ENCODE results near the gene SOX4.

The SOX4 gene

DNA sequence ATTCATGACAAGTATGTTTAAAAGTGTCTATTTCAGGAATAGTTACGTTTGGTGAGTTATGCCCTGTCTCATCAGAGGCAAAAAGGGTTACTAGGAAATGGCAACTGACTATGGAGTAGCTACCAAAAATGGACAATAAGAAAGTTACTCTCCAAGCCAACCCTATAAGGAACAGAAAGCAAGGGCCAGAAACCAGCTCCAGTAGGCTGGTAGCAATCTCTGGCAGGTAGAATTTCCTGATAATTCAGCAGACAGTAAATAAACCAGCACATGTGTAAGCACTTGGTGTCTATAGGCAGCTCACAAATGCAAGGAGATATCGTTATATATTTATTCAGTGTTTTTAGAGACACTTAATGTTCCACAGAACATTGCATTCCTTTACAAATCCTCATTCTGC, 20.3 kb downstream of the SOX4 start:
- no peak overlapping the region for H3K9ac ChIP-seq (ENCODE audit: low read depth, low read length)
- H3K36me3 ChIP-seq (ENCODE audit: insufficient read depth, low read length), result no peaks in the 10 kb centered on the region
- H3K4me1 ChIP-seq (ENCODE audit: insufficient read depth, low read length), result peaks cover 18% of the 10 kb centered on the region
- no peaks in the 10 kb centered on the region for H3K9me3 ChIP-seq (ENCODE audit: control insufficient read depth, insufficient read depth, low read length)

DNA sequence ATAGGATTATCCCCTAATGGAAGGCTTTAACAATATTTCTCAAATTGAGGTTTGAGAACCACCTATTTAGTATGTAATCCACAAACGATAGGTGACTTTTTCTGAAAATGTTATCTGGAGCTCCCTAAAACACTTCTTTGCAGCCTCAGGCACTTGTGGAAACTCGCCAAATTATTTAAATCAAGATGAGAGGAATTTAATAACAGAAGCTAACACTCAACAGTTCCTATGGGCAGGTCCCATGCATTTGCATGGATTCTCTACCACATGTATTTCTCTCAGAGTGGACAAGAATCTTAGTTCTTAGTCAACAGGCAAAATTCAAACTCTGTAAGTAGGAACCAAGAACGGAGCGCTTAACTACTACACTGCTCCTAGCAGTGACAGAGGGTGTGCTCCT, 20.7 kb downstream of the SOX4 start:
- Histone ChIP-seq H3K4me1 (ENCODE audit: insufficient read depth, low read length) (peaks cover 18% of the 10 kb centered on the region), H3K36me3 (ENCODE audit: insufficient read depth, low read length) (no peaks in the 10 kb centered on the region), H3K9ac (ENCODE audit: low read depth, low read length) (no peak overlapping the region), H3K9me3 (ENCODE audit: control insufficient read depth, insufficient read depth, low read length) (no peaks in the 10 kb centered on the region)

DNA sequence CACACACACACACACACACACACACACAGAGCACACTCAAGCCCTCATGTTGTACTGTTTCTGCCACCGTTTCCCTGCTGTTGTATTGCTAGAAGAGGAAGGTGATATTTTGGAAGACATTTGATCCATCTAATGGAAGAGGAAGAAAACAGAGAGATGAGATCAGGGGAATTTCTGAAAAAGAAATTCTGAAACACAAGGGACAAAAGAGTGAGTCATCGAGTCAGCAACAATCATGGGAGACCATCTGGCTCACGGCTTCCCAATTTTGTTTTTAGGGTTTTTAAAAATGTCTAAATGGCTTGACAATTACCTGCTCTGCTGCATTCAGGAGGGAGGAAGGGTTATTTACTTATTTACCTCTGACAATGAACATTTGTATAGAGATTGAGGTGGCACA, 22.0 kb downstream of the SOX4 start:
- Histone ChIP-seq H3K9me3 (ENCODE audit: control insufficient read depth, insufficient read depth, low read length) (no peaks in the 10 kb centered on the region), H3K9ac (ENCODE audit: low read depth, low read length) (0 out of 2 replicates have a peak overlapping the region, but pooled peaks have one; percentile 6), H3K36me3 (ENCODE audit: insufficient read depth, low read length) (no peaks in the 10 kb centered on the region), H3K4me1 (ENCODE audit: insufficient read depth, low read length) (peaks cover 18% of the 10 kb centered on the region)

DNA sequence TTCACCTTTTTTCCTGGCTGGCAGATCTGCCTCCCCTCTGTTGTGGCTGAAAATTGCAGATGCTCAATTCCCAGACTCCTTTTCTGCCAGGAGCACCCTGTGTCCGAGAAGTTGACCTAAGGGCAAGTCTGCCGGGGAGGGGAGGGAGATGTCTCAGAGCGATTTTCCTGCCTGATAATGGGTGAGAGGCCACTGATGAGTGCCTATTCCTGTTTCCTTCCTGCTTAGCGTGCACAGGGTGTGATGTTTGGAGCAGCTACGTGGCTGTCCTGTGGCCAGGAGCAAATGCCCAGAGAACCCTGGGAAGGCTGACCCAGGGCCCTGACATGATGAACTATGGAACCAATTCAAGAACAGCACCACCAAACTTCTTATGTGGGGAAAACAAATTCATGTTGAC, 22.5 kb downstream of the SOX4 start:
- Histone ChIP-seq H3K36me3 (ENCODE audit: insufficient read depth, low read length) (no peaks in the 10 kb centered on the region), H3K9me3 (ENCODE audit: control insufficient read depth, insufficient read depth, low read length) (no peaks in the 10 kb centered on the region), H3K9ac (ENCODE audit: low read depth, low read length) (no peak overlapping the region), H3K4me1 (ENCODE audit: insufficient read depth, low read length) (peaks cover 18% of the 10 kb centered on the region)

DNA sequence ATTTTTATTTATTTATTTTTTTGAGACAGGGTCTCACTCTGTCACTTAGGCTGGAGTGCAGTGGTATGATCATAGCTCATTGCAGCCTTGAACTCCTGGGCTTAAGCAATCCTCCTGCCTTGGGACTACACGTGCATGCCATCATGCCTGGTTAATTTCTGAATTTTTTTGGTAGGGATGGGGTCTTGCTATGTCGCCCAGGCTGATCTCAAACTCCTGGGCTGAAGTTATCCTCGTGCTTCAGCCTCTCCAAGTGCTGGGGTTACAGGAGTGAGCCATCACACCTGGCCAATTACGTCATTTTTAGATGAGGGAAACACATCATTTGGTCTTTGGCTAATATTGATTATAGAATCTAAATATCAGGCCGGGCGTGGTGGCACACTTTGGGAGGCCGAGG, 32.1 kb downstream of the SOX4 start:
- no peaks in the 10 kb centered on the region for H3K36me3 ChIP-seq (ENCODE audit: insufficient read depth, low read length)
- no peaks in the 10 kb centered on the region for H3K4me1 ChIP-seq (ENCODE audit: insufficient read depth, low read length)
- H3K9me3 ChIP-seq (ENCODE audit: control insufficient read depth, insufficient read depth, low read length), result no peaks in the 10 kb centered on the region
- H3K9ac ChIP-seq (ENCODE audit: low read depth, low read length), result no peak overlapping the region

DNA sequence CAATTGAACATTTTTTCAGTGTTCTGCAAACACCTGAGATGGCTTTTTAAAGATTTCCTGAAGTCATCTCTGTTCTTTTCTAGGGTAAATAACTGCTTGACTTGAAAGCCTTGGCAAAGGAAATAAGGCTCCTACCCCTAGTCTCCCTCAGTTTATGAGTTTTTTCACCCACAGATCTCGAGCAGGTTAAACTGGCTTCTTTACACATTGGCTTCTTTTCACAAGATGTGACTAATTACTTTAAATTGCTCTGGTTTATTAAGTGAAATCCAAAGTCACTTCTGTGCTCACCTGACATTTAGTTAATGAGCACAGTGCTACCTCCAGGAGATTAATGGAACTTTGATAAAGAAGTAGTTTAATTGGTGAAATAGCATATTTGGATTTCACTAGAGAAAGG, 33.2 kb downstream of the SOX4 start:
- Histone ChIP-seq H3K4me1 (ENCODE audit: insufficient read depth, low read length) (no peaks in the 10 kb centered on the region), H3K9me3 (ENCODE audit: control insufficient read depth, insufficient read depth, low read length) (no peaks in the 10 kb centered on the region), H3K9ac (ENCODE audit: low read depth, low read length) (no peak overlapping the region), H3K36me3 (ENCODE audit: insufficient read depth, low read length) (no peaks in the 10 kb centered on the region)

DNA sequence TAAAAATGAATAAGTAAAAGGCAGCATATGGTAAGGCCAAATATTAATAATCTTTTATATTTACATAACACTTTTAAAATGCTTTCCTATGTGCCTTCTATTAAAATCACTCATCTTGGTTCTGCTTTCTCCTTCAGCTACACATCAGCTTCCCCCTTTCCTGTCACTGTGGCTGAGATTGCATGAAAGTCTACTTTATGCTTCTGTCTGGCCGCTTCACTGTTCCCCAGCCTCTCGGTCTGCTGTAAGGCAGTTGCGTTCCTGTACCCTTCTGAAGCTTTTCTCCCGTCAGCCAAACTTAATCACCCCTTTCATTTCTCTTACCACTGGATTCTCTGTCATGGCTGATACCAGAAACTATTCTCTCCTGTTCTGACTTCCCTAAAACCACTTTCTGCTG, 34.6 kb downstream of the SOX4 start:
- Histone ChIP-seq H3K4me1 (ENCODE audit: insufficient read depth, low read length) (no peaks in the 10 kb centered on the region), H3K9ac (ENCODE audit: low read depth, low read length) (no peak overlapping the region), H3K9me3 (ENCODE audit: control insufficient read depth, insufficient read depth, low read length) (no peaks in the 10 kb centered on the region), H3K36me3 (ENCODE audit: insufficient read depth, low read length) (no peaks in the 10 kb centered on the region)

DNA sequence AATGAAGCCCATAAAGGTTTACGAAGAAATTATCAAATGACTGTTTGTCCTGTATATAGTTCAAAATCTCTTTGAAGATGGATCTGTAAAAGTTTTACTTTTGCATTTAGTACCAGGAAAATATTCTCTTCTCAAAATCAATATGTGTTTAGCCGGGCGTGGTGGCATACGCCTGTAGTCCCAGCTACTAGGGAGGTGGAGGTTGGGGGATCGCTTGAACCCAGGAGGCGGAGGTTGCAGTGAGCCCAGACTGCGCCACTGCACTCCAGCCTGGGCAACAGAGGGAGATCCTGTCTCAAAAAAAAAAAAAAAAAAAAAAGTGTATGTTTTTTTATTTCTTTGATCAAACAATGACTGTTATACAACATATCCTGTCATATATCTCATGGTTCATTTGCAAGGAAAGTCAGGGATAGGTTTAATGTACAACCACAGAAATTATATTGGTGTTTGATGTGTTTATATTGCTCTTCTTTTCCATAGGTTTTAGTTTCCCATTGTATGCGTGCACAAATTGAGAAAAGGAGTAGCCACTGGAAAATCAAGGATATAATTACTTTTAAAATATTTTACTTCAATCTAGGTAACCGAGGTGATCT, 40.1 kb downstream of the SOX4 start:
- no peak overlapping the region for H3K9ac ChIP-seq (ENCODE audit: low read depth, low read length)
- no peaks in the 10 kb centered on the region for H3K4me1 ChIP-seq (ENCODE audit: insufficient read depth, low read length)
- no peaks in the 10 kb centered on the region for H3K36me3 ChIP-seq (ENCODE audit: insufficient read depth, low read length)
- H3K9me3 ChIP-seq (ENCODE audit: control insufficient read depth, insufficient read depth, low read length), result no peaks in the 10 kb centered on the region

DNA sequence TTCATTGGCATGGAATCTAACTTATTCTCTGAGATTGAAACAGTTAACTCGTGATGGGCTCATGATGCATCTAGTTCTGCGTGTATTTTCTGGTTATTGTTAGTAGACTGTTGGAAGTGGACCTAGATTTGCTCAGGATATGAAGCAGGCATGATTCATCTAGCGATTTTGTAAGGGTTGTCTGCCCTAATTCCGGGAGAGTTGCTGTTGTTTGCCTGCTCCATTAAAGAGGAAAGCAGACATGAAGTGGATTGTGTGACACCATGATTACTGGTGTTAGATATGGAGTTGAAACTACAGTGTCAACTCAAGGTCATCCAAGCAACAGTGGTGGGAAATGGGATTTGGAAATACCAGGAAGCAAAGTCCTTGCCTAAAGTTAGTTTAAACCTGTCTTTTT, 41.0 kb downstream of the SOX4 start:
- no peaks in the 10 kb centered on the region for H3K36me3 ChIP-seq (ENCODE audit: insufficient read depth, low read length)
- H3K9ac ChIP-seq (ENCODE audit: low read depth, low read length), result no peak overlapping the region
- H3K9me3 ChIP-seq (ENCODE audit: control insufficient read depth, insufficient read depth, low read length), result no peaks in the 10 kb centered on the region
- no peaks in the 10 kb centered on the region for H3K4me1 ChIP-seq (ENCODE audit: insufficient read depth, low read length)

DNA sequence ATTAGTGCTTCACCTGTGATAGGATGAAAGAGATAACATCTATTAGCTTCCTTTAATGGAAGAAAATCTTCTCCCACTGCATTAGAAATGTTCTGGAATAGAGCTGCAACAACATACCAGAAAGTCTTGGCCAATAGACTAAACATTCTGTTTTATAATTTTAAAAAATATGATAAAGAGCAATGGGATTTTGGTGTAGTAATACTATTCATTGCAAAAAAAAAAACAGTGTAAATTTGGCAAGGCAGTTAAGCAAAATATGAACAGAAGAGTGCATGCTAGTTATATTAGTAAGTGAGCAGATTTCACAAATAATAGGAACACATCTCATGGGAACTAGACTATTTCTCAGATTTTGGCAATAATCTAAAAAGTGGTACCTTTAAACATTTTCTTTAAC, 43.3 kb downstream of the SOX4 start:
- no peak overlapping the region for H3K9ac ChIP-seq (ENCODE audit: low read depth, low read length)
- H3K9me3 ChIP-seq (ENCODE audit: control insufficient read depth, insufficient read depth, low read length), result no peaks in the 10 kb centered on the region
- H3K4me1 ChIP-seq (ENCODE audit: insufficient read depth, low read length), result no peaks in the 10 kb centered on the region
- no peaks in the 10 kb centered on the region for H3K36me3 ChIP-seq (ENCODE audit: insufficient read depth, low read length)

DNA sequence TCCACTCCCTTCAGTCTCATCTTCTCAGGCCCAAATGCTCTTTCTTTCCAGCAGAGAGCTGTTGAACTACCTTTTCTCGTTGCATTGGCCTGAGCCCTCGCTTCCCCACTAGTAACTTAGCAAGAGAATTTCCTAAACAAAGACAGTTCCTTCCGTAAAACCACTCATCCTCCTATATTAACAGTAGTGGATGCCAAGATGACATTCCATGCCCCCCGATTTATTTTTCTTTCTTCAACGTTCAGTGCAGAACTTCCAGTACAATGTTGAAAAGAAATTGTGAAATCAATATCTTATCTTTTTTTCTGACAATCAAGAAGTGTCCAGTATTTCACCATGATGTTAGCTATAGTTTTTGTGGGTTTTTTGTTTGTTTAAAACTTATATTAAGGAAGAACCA, 45.8 kb downstream of the SOX4 start:
- no peak overlapping the region for H3K9ac ChIP-seq (ENCODE audit: low read depth, low read length)
- H3K4me1 ChIP-seq (ENCODE audit: insufficient read depth, low read length), result no peaks in the 10 kb centered on the region
- no peaks in the 10 kb centered on the region for H3K9me3 ChIP-seq (ENCODE audit: control insufficient read depth, insufficient read depth, low read length)
- no peaks in the 10 kb centered on the region for H3K36me3 ChIP-seq (ENCODE audit: insufficient read depth, low read length)

Data from ES-I3 (cell line).